Tibial nerve (tissue), 4 donors: ENCODE results near the gene ARHGEF26.

Experiments used
- CTCF ChIP-seq, 5 experiments: fragments of 200-600 bp in 3 of 5; fragments of 450-650 bp in 2 of 5; sonication (generic) in 3 of 5; IDR thresholded peaks; one replicate each; pipeline ENCODE4 v1.5.1; 2016 to 2019; ENCODE audit warnings: antibody characterized with exemption in 5 of 5, mild to moderate bottlenecking in 3 of 5, moderate library complexity in 2 of 5
- EP300 ChIP-seq, 2 donors: sonication (generic); formaldehyde crosslinking; IDR thresholded peaks; one replicate each; pipeline ENCODE4 v1.6.1; 2017; ENCODE audit warnings: antibody characterized with exemption in 2 of 2, mild to moderate bottlenecking in 1 of 2
- POLR2A ChIP-seq, 2 donors: fragments of 450-650 bp; IDR thresholded peaks; one replicate each; pipeline ENCODE4 v1.6.1; 2017; ENCODE audit warnings: antibody characterized with exemption in 2 of 2, mild to moderate bottlenecking in 2 of 2, moderate library complexity in 2 of 2

- TF ChIP-seq EP300 (IDR thresholded peaks at IDR 0.05) (no peak), CTCF (IDR thresholded peaks at IDR 0.05) (no peak), POLR2A (IDR thresholded peaks at IDR 0.05) (no peak)
Observed at GRCh38 chr3:154119951-154120350, 1.2 kb upstream of the ARHGEF26 start.
